Smooth muscle cell of trachea (primary cell): ENCODE data around the gene CR1L. TPM values are rescaled to one million over a fixed set of nuclear protein-coding genes. Genes with fewer than 3 reads are reported as not detected.

ENCODE experiments used
- total RNA-seq: library from RNA; depleted of rRNA; stranded (reverse); fragments of >200 nt; gene quantifications from 2 replicates; pipeline ENCODE4 v1.2.1, GENCODE V29; 2014

The CR1L gene
- total RNA-seq = not detected in 2 replicates

DNA sequence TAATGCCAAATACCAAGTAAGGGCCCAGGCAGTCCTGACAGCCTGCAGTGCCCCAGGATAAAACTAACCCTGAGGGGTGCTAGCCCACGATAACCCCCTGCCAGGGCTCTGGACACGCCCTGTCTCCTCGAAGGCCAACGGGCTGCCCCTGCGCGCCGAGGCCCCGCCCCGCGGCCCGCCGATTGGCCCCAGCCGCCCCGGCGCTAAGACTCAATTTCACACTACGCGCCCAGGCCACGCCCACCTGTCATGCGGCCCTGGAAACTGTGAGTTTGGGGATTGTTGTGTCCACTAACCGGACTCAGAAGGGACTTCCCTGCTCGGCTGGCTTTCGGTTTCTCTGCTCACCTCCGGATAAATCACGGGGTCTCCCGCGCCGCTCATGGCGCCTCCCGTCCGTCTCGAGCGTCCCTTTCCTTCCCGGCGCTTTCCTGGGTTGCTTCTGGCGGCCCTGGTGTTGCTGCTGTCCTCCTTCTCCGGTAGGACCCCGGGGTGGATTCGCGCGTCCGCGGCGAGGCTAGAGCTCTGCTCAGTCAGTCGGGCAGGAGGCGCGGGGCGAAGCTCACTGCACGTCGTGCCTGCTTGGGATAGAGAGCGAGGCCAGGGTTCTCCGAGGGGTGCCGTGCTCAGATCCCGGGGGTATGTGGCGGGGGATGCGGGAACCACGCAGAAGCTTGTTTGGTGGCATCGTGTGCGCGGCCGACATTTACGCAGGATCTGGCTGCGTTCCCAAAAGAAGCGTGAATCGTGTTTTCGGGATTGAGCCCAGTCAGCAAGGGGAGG lies at the start of gene CR1L:
Gene CR1L (plus strand): TSS at position 282 of the 783 bp plus-strand sequence. CDS start 101 bp downstream, at position 383.

GRCh38 chr1:207751790-207752455 lies 107.0 kb downstream of the CR1L start, which contains the start of gene CD46:
TSS of gene CD46 (plus strand) at chr1:207752054. CDS start at chr1:207752213, 159 bp downstream.

Other genes starting within 250 kb of the CR1L start
- gene CR2, start 190.8 kb upstream of the CR1L start, total RNA-seq = under 0.01 TPM in 1 of 2 replicates, not detected in the other
- gene CR1, start 149.0 kb upstream of the CR1L start, total RNA-seq = under 0.01 TPM in 1 of 2 replicates, not detected in the other
- 116 and 153 TPM in 2 replicates for gene CD46, start 106.9 kb downstream of the CR1L start, total RNA-seq